ENCODE measurements around the gene EDN2.

Gene EDN2

DNA sequence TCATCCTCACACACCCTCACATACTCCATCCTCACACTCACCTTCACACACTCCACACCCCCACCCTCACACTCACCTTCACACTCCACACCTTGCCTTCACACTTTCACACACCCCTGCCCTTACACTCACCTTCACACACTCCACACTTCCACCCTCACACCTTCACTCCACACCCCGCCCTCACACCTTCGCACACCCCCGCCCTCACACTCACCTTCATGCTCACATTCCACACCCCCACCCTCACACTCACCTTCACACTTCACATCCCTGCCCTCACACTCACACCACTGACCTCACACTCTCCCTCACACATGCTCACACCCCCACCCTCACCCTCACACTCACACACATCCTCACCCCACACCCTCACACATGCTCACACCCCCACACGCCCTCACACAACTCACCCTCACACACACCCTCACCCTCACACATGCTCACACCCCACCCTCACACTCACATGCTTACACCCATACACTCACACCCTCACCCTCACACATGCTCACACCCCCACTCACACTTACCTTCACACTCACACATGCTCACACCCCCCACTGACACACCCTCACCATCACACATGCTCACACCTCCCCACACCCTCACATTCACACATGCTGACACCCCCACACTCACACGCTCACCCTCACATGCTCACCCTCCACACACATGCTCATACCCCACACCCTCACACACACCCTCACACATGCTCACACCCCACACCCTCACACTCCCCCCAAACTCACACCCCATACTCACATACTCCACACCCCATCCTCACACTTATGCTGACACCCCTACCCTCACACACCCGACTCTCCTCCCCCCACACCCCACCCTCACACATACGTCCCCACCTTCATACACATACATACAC is 44.5 kb upstream of the EDN2 start:
- no peaks in the 10 kb centered on the region for H3K9me3 ChIP-seq (ENCODE audit: control extremely low read depth in 1 of 5, control insufficient read depth in 4 of 5, insufficient read depth in 2 of 5, low read depth in 1 of 5, low read length in 4 of 5)
- no peak overlapping the region for H3K27ac ChIP-seq (ENCODE audit: insufficient read depth in 1 of 2, low read depth in 1 of 2, low read length in 2 of 2, poor library complexity in 1 of 2, severe bottlenecking in 2 of 2)
- H3K36me3 ChIP-seq (ENCODE audit: control insufficient read depth in 4 of 4, insufficient read depth in 4 of 4, low read length in 3 of 4): no peaks in the 10 kb centered on the region
- H3K4me1 ChIP-seq (ENCODE audit: control extremely low read depth in 1 of 4, control insufficient read depth in 4 of 4, insufficient read depth in 4 of 4, low read length in 3 of 4): no peaks in the 10 kb centered on the region
- POLR2A ChIA-PET: no interaction called here
- H3K27me3 ChIP-seq (replicated peaks in 2 of 5; ENCODE audit: control insufficient read depth in 4 of 5, insufficient read depth in 5 of 5, low read length in 4 of 5): no peaks in the 10 kb centered on the region
- H3K4me3 ChIP-seq (ENCODE audit: control insufficient read depth in 1 of 7, extremely low read depth in 1 of 7, insufficient read depth in 4 of 7, low read depth in 2 of 7, low read length in 6 of 7): no peak overlapping the region
- WGBS (ENCODE audit: insufficient coverage): 82% methylated on average over 7 of the region's 7 CpGs
- DNase-seq: no peak
- CTCF ChIA-PET: no interaction called here

DNA sequence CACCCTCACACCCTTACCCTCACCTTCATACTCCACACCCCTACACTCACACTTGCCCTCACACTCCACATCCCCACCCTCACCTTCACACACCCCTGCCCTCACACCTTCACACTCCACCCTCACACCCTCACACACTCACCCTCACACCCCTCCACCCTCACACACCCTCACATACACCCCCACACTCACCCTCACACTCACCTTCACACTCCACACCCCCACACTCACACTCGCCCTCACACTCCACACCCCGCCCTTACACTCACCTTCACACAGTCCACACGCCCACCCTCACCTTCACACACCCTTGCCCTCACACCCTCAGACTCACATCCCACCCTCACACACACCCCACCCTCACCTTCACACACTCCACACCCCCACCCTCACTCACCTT is 43.6 kb upstream of the EDN2 start:
- Histone ChIP-seq H3K27ac (ENCODE audit: insufficient read depth in 1 of 2, low read depth in 1 of 2, low read length in 2 of 2, poor library complexity in 1 of 2, severe bottlenecking in 2 of 2) (no peak overlapping the region), H3K36me3 (ENCODE audit: control insufficient read depth in 4 of 4, insufficient read depth in 4 of 4, low read length in 3 of 4) (no peaks in the 10 kb centered on the region), H3K9me3 (ENCODE audit: control extremely low read depth in 1 of 5, control insufficient read depth in 4 of 5, insufficient read depth in 2 of 5, low read depth in 1 of 5, low read length in 4 of 5) (no peaks in the 10 kb centered on the region), H3K27me3 (replicated peaks in 2 of 5; ENCODE audit: control insufficient read depth in 4 of 5, insufficient read depth in 5 of 5, low read length in 4 of 5) (no peaks in the 10 kb centered on the region), H3K4me1 (ENCODE audit: control extremely low read depth in 1 of 4, control insufficient read depth in 4 of 4, insufficient read depth in 4 of 4, low read length in 3 of 4) (no peaks in the 10 kb centered on the region), H3K4me3 (ENCODE audit: control insufficient read depth in 1 of 7, extremely low read depth in 1 of 7, insufficient read depth in 4 of 7, low read depth in 2 of 7, low read length in 6 of 7) (no peak overlapping the region)
- CTCF ChIA-PET: no interaction called here
- DNase-seq: no peak
- POLR2A ChIA-PET: no interaction called here
- 91% methylated on average over 3 of the region's 3 CpGs for WGBS (ENCODE audit: insufficient coverage)

DNA sequence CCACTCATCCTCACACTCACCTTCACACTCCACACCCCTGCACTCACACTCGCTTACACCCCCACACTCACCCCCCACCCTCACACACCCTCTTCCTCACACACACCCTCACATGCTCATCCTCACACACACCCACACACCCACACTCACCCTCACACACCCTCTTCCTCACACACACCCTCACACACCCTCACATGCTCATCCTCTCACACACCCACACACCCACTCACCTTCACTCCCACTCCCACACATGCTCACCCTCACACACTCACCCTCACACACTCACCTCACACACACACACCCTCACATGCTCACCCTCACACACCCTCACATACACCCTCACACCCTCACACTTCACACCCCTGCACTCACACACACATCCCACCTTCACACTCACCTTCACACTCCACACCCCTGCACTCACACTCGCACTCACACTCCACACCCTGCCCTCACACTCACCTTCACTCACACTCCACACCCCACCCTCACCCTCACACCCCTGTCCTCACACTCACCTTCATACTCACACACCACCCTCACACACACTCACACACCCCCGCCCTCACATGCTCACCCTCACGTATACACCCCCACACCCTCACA is 42.6 kb upstream of the EDN2 start:
- Histone ChIP-seq H3K4me1 (ENCODE audit: control extremely low read depth in 1 of 4, control insufficient read depth in 4 of 4, insufficient read depth in 4 of 4, low read length in 3 of 4) (no peaks in the 10 kb centered on the region), H3K36me3 (ENCODE audit: control insufficient read depth in 4 of 4, insufficient read depth in 4 of 4, low read length in 3 of 4) (peaks cover 0 to 3% (median 0%) of the 10 kb centered on the region in 4 experiments), H3K27ac (ENCODE audit: insufficient read depth in 1 of 2, low read depth in 1 of 2, low read length in 2 of 2, poor library complexity in 1 of 2, severe bottlenecking in 2 of 2) (no peak overlapping the region), H3K27me3 (replicated peaks in 2 of 5; ENCODE audit: control insufficient read depth in 4 of 5, insufficient read depth in 5 of 5, low read length in 4 of 5) (no peaks in the 10 kb centered on the region), H3K4me3 (ENCODE audit: control insufficient read depth in 1 of 7, extremely low read depth in 1 of 7, insufficient read depth in 4 of 7, low read depth in 2 of 7, low read length in 6 of 7) (no peak overlapping the region), H3K9me3 (ENCODE audit: control extremely low read depth in 1 of 5, control insufficient read depth in 4 of 5, insufficient read depth in 2 of 5, low read depth in 1 of 5, low read length in 4 of 5) (no peaks in the 10 kb centered on the region)
- WGBS (ENCODE audit: insufficient coverage): 93% methylated on average over 3 of the region's 4 CpGs
- DNase-seq: no peak
- ChIA-PET CTCF (no interaction called here), POLR2A (no interaction called here)

DNA sequence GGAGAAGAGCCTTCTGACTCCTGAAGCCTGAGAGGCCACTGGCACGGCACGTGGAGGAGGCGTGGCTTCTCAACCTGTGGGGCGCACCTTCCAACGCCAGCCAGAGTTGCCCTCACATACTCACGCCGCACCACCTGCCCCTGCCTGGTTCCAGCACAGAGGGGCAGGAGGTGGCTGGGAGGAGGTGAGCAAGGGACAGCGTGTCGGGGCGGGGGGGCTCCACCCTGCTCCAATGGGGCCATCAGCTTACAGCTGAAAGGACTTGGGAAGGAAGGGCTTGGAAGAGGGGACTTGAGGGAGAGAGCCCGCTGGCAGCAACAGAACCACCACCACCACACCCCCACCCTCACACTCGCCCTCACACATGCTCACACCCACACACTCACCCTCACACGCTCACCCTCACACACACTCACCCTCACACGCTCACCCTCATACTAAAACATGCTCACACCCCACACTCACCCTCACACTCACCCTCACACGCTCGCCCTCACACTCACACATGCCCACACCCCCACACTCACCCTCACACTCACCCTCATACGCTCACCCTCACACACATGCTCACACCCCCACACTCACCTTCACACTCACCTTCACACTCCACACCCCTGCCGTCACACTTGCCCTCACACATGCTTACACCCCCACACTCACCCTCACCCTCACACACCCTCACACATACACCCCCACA is 41.6 kb upstream of the EDN2 start:
- Histone ChIP-seq H3K4me1 (ENCODE audit: control extremely low read depth in 1 of 4, control insufficient read depth in 4 of 4, insufficient read depth in 4 of 4, low read length in 3 of 4) (peaks cover 0 to 5% (median 0%) of the 10 kb centered on the region in 4 experiments), H3K4me3 (ENCODE audit: control insufficient read depth in 1 of 7, extremely low read depth in 1 of 7, insufficient read depth in 4 of 7, low read depth in 2 of 7, low read length in 6 of 7) (no peak overlapping the region), H3K27ac (ENCODE audit: insufficient read depth in 1 of 2, low read depth in 1 of 2, low read length in 2 of 2, poor library complexity in 1 of 2, severe bottlenecking in 2 of 2) (no peak overlapping the region), H3K9me3 (ENCODE audit: control extremely low read depth in 1 of 5, control insufficient read depth in 4 of 5, insufficient read depth in 2 of 5, low read depth in 1 of 5, low read length in 4 of 5) (no peaks in the 10 kb centered on the region), H3K36me3 (ENCODE audit: control insufficient read depth in 4 of 4, insufficient read depth in 4 of 4, low read length in 3 of 4) (peaks cover 0 to 3% (median 0%) of the 10 kb centered on the region in 4 experiments), H3K27me3 (replicated peaks in 2 of 5; ENCODE audit: control insufficient read depth in 4 of 5, insufficient read depth in 5 of 5, low read length in 4 of 5) (no peaks in the 10 kb centered on the region)
- POLR2A ChIA-PET: no interaction called here
- CTCF ChIA-PET: no interaction called here
- DNase-seq: no peak
- WGBS (ENCODE audit: insufficient coverage): 99% methylated on average over 15 of the region's 18 CpGs

DNA sequence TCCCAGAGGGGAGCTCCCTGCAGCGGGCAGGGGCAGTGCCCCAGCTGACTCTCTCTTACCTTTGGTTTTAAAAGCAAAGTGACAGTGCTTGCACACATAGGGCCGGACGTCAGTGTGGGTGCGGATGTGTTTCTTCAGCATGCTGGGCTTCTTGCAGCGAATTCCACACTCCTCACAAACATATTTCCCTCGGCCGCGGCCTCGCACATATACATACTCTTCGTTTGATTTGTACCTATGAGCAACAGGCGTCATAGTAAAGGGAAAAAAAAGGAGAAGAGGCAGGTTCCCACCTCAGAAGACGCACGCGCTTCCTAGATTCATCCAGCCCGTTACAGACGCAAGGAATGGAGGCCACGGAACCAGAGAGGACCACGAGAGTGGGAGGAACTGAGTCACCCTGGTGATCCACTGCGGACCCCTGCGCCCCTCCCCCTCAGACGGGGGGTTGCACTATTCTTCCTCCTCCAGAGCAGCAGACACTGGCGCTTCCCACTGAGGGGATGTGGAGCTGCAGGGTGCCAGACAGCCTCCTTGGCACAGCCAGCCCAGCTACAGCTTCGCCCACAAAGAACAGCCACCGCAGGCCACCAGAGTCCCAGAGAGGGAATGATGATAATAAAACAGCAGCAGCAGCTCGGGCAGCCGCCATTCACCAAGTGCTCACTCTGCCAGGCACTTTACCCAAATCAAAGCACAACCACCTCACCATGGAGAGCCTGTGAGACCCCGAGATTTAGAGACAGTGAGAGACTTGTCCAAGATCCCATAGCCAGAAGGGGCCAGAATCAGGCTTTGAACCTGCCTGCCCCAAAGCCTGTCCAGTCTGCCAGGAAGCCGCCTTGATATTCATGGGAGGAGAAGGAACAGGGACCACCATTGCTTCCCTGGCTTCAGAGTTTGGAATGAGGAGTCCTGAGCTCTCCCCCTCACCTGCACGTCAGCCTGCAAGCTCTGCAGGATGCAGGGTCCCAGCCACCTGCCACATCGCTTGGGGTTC is 40.5 kb upstream of the EDN2 start:
- no peak overlapping the region for H3K4me3 ChIP-seq (ENCODE audit: control insufficient read depth in 1 of 7, extremely low read depth in 1 of 7, insufficient read depth in 4 of 7, low read depth in 2 of 7, low read length in 6 of 7)
- 93% methylated on average over 22 of the region's 30 CpGs for WGBS (ENCODE audit: insufficient coverage)
- H3K4me1 ChIP-seq (ENCODE audit: control extremely low read depth in 1 of 4, control insufficient read depth in 4 of 4, insufficient read depth in 4 of 4, low read length in 3 of 4): peaks cover 0 to 5% (median 0%) of the 10 kb centered on the region in 4 experiments
- CTCF ChIA-PET: interaction anchor here (1.0 to 1.6 kb wide), 3 partner anchors 9 to 25 kb away, joined by 3 to 6 read pairs (median 3); no protein-coding TSS in a partner anchor
- DNase-seq: no peak
- no peaks in the 10 kb centered on the region for H3K9me3 ChIP-seq (ENCODE audit: control extremely low read depth in 1 of 5, control insufficient read depth in 4 of 5, insufficient read depth in 2 of 5, low read depth in 1 of 5, low read length in 4 of 5)
- POLR2A ChIA-PET: no interaction called here
- peaks cover 0 to 3% (median 0%) of the 10 kb centered on the region in 4 experiments for H3K36me3 ChIP-seq (ENCODE audit: control insufficient read depth in 4 of 4, insufficient read depth in 4 of 4, low read length in 3 of 4)
- no peaks in the 10 kb centered on the region for H3K27me3 ChIP-seq (replicated peaks in 2 of 5; ENCODE audit: control insufficient read depth in 4 of 5, insufficient read depth in 5 of 5, low read length in 4 of 5)
- H3K27ac ChIP-seq (ENCODE audit: insufficient read depth in 1 of 2, low read depth in 1 of 2, low read length in 2 of 2, poor library complexity in 1 of 2, severe bottlenecking in 2 of 2): no peak overlapping the region

DNA sequence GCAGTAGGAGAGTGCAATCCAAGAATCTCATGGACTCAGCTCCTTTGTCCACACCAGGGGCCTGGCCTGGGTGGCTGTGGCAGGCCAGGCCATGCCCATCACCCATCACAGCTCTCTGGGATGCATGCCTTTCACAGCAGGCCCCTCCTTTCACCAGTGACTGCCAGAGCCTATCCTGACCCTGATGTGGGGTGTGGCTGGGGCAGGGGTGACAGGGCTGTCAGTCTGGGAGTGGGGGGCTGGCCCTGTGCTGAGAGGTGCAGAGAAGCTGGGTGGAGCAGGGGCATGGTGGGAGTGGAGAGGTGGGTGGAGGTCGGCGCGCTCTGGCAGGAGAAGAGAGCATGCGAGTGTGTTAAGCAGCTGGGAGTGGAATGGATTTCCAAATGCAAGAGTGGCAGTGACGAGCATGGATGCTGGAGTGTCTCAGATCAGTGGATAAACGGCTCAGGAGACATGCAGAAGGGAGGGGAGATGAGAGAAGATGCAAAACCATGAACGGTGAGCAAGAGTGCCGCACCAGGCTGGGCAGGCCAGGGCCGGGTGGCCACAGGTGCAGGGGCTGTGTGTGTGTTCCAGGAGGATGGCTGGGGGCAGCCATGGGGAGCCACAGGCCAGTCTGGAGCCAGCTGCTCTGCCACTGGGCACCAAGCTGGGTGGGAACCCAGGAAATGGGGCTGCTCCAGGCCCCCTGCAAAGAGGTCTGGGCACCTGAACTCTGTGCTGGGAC is 39.6 kb upstream of the EDN2 start:
- peaks cover 0 to 5% (median 0%) of the 10 kb centered on the region in 4 experiments for H3K4me1 ChIP-seq (ENCODE audit: control extremely low read depth in 1 of 4, control insufficient read depth in 4 of 4, insufficient read depth in 4 of 4, low read length in 3 of 4)
- POLR2A ChIA-PET: no interaction called here

More for the DNA sequence above, 39.6 kb upstream of the EDN2 start:
- CTCF ChIA-PET: interaction anchor here (1.0 to 1.6 kb wide), 3 partner anchors 8 to 24 kb away, joined by 3 to 6 read pairs (median 3); no protein-coding TSS in a partner anchor
- no peak overlapping the region for H3K27ac ChIP-seq (ENCODE audit: insufficient read depth in 1 of 2, low read depth in 1 of 2, low read length in 2 of 2, poor library complexity in 1 of 2, severe bottlenecking in 2 of 2)
- WGBS (ENCODE audit: insufficient coverage): 97% methylated on average over 9 of the region's 9 CpGs
- DNase-seq: no peak
- H3K4me3 ChIP-seq (ENCODE audit: control insufficient read depth in 1 of 7, extremely low read depth in 1 of 7, insufficient read depth in 4 of 7, low read depth in 2 of 7, low read length in 6 of 7): no peak overlapping the region
- no peaks in the 10 kb centered on the region for H3K9me3 ChIP-seq (ENCODE audit: control extremely low read depth in 1 of 5, control insufficient read depth in 4 of 5, insufficient read depth in 2 of 5, low read depth in 1 of 5, low read length in 4 of 5)
- no peaks in the 10 kb centered on the region for H3K27me3 ChIP-seq (replicated peaks in 2 of 5; ENCODE audit: control insufficient read depth in 4 of 5, insufficient read depth in 5 of 5, low read length in 4 of 5)
- H3K36me3 ChIP-seq (ENCODE audit: control insufficient read depth in 4 of 4, insufficient read depth in 4 of 4, low read length in 3 of 4): peaks cover 0 to 3% (median 0%) of the 10 kb centered on the region in 4 experiments

Measured in common myeloid progenitor, CD34-positive (primary cell).